Suprapubic skin (tissue), 4 donors: Measurements from ENCODE around the gene GUCY1A1. TPM values are rescaled to one million over a fixed set of nuclear protein-coding genes. Genes with fewer than 3 reads are reported as not detected.
A peak's percentile ranks its signal among the peaks of the same experiment; 100 is the strongest.

Experiments
- DNase-seq, 2 donors: peaks; one replicate each; pipeline ENCODE4 v3.0.0-alpha.2; 2019; ENCODE audit warnings: low spot score in 2 of 2
- H3K27ac ChIP-seq: fragments of 200-600 bp; sonication (generic); one replicate; pipeline ENCODE4 v1.5.1; 2019
- H3K27me3 ChIP-seq: fragments of 200-600 bp; sonication (generic); one replicate; pipeline ENCODE4 v1.5.1; 2019
- H3K36me3 ChIP-seq: fragments of 200-600 bp; sonication (generic); one replicate; pipeline ENCODE4 v1.5.1; 2019
- H3K4me1 ChIP-seq: fragments of 200-600 bp; sonication (generic); one replicate; pipeline ENCODE4 v1.5.1; 2019
- H3K4me3 ChIP-seq: fragments of 200-600 bp; sonication (generic); one replicate; pipeline ENCODE4 v1.5.1; 2019; ENCODE audit warnings: mild to moderate bottlenecking
- H3K9me3 ChIP-seq: fragments of 200-600 bp; sonication (generic); one replicate; pipeline ENCODE4 v1.5.1; 2019
- CTCF ChIP-seq, 2 donors: fragments of 200-600 bp in 1 of 2; fragments of 450-650 bp in 1 of 2; sonication (generic) in 1 of 2; IDR thresholded peaks; one replicate each; pipeline ENCODE4 v1.5.1; 2016 to 2019; ENCODE audit warnings: antibody characterized with exemption in 2 of 2, mild to moderate bottlenecking in 1 of 2, moderate library complexity in 1 of 2
- EP300 ChIP-seq: sonication (generic); formaldehyde crosslinking; IDR thresholded peaks from one replicate; pipeline ENCODE4 v1.6.1; 2017; ENCODE audit warnings: antibody characterized with exemption
- POLR2A ChIP-seq, 2 donors: fragments of 450-650 bp; IDR thresholded peaks; one replicate each; pipeline ENCODE4 v1.6.1; 2017; ENCODE audit warnings: antibody characterized with exemption in 2 of 2, mild to moderate bottlenecking in 2 of 2, moderate library complexity in 2 of 2
- POLR2AphosphoS5 ChIP-seq, 3 donors: sonication (generic); formaldehyde crosslinking; IDR thresholded peaks; one replicate each; pipeline ENCODE4 v1.6.1; 2017; ENCODE audit warnings: antibody characterized with exemption in 3 of 3
- WGBS: methylation state at CpG from one replicate; pipeline ENCODE4 v1.1.5; 2018; 5-methylcytosine and 5-hydroxymethylcytosine counted together
- total RNA-seq, 4 donors: library from RNA; depleted of rRNA; stranded (reverse); fragments of >200 nt; gene quantifications; one replicate each; pipeline ENCODE4 v1.1.0, GENCODE V29; 2016

GUCY1A1 gene
- total RNA-seq, 4 donors from 2014 or later, result 5.1 to 15.3 (median 8.9) TPM

- 36% methylated on average over 4 of the region's 4 CpGs for WGBS
Observed at GRCh38 chr4:155676430-155676825, 9.8 kb downstream of the GUCY1A1 start.

DNA sequence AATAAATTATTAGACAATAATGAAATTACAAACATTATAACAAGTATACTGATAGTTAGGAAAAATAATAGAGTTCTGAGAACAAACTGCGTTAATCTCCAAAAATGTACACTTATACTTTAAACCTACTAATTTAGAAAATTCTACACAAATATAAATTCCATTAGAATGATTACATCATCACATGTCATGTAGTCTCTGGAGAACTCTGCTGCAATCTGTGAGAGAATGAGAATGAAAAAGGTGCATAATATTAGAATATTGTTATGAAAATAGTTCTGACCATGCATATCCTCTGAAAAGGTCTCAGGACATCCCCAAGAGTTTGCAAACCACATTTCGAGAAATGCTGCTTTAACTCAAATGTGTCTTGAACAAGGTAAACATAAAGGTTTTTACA, 11.4 kb downstream of the GUCY1A1 start:
- H3K4me1 ChIP-seq, result peaks cover 14% of the 10 kb centered on the region
- H3K27ac ChIP-seq, result no peak overlapping the region
- no peaks in the 10 kb centered on the region for H3K27me3 ChIP-seq
- TF ChIP-seq POLR2AphosphoS5 (IDR thresholded peaks at IDR 0.05) (no peak), CTCF (IDR thresholded peaks at IDR 0.05) (no peak), EP300 (no peak), POLR2A (IDR thresholded peaks at IDR 0.05) (no peak)
- WGBS, result 93% methylated on average over 2 of the region's 2 CpGs
- no peak for DNase-seq
- no peaks in the 10 kb centered on the region for H3K9me3 ChIP-seq
- H3K36me3 ChIP-seq, result no peaks in the 10 kb centered on the region
- H3K4me3 ChIP-seq, result no peak overlapping the region

More at GRCh38 chr4:155676430-155676825, 9.8 kb downstream of the GUCY1A1 start:
- TF ChIP-seq POLR2AphosphoS5 (IDR thresholded peaks at IDR 0.05) (no peak), POLR2A (IDR thresholded peaks at IDR 0.05) (no peak), EP300 (no peak), CTCF (IDR thresholded peaks at IDR 0.05) (no peak)
- H3K27ac ChIP-seq, result no peak overlapping the region
- peaks cover 14% of the 10 kb centered on the region for H3K4me1 ChIP-seq
- no peaks in the 10 kb centered on the region for H3K27me3 ChIP-seq
- no peaks in the 10 kb centered on the region for H3K36me3 ChIP-seq
- no peaks in the 10 kb centered on the region for H3K9me3 ChIP-seq
- no peak for DNase-seq
- peak overlapping the region; percentile 6 for H3K4me3 ChIP-seq

DNA sequence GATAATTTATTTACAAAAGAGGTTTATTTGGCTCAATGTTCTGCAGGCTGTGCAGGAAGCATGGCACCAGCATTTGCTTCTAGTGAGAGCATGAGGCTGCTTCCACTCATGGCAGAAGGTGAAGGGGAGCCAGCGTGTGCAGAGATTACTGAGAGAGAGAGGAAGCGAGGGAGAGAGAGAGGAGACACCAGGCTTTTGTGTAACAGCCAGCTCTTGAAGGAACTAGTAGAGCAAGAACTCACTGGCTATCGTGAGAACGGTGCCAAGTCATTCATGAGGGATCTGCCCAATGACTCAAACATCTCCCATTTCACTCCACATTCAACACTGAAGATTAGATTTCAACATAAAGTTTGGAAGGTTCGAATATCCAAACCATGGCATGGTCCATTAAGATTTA, 12.7 kb downstream of the GUCY1A1 start:
- Histone ChIP-seq H3K9me3 (no peaks in the 10 kb centered on the region), H3K36me3 (no peaks in the 10 kb centered on the region), H3K4me1 (peaks cover 14% of the 10 kb centered on the region), H3K27ac (no peak overlapping the region), H3K4me3 (no peak overlapping the region), H3K27me3 (no peaks in the 10 kb centered on the region)
- WGBS, result 50% methylated on average over 5 of the region's 5 CpGs
- TF ChIP-seq POLR2A (IDR thresholded peaks at IDR 0.05) (no peak), CTCF (IDR thresholded peaks at IDR 0.05) (no peak), EP300 (no peak), POLR2AphosphoS5 (IDR thresholded peaks at IDR 0.05) (no peak)
- peak in 1 of 2 donors; percentile 57 for DNase-seq

- no peaks in the 10 kb centered on the region for H3K4me1 ChIP-seq
- no peak overlapping the region for H3K4me3 ChIP-seq
- no peak for DNase-seq
- H3K9me3 ChIP-seq, result no peaks in the 10 kb centered on the region
- H3K27me3 ChIP-seq, result no peaks in the 10 kb centered on the region
- no peaks in the 10 kb centered on the region for H3K36me3 ChIP-seq
- no peak for TF ChIP-seq EP300
- no peak for TF ChIP-seq POLR2AphosphoS5 (IDR thresholded peaks at IDR 0.05)
- TF ChIP-seq POLR2A (IDR thresholded peaks at IDR 0.05), result no peak
- TF ChIP-seq CTCF (IDR thresholded peaks at IDR 0.05), result no peak
- H3K27ac ChIP-seq, result no peak overlapping the region
- WGBS, result 64% methylated on average over 3 of the region's 3 CpGs
Observed at GRCh38 chr4:155681886-155682285, 15.2 kb downstream of the GUCY1A1 start.

DNA sequence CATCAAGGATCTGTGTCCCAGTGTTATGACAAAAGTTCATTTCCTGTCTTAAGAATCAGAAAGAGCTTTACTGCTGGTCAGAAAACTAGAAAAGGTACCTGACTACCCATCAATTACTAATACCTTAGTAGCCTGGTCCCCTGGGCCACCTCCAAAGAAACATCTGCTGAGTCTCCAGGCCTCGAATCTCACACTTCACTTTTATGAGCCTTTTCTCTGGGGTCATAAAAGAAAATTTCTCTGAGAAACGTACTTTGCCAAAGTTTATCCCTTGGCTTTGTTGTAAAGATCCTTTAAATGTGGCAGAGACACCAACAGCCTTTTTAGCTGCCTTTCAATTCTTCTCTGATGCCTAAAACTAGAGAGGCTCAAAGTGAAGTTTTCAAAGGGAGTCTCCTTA, 17.8 kb downstream of the GUCY1A1 start:
- H3K36me3 ChIP-seq, result no peaks in the 10 kb centered on the region
- no peaks in the 10 kb centered on the region for H3K9me3 ChIP-seq
- no peaks in the 10 kb centered on the region for H3K27me3 ChIP-seq
- no peak overlapping the region for H3K4me3 ChIP-seq
- no peak for TF ChIP-seq POLR2AphosphoS5 (IDR thresholded peaks at IDR 0.05)
- TF ChIP-seq EP300, result no peak
- TF ChIP-seq CTCF (IDR thresholded peaks at IDR 0.05), result no peak
- no peak for TF ChIP-seq POLR2A (IDR thresholded peaks at IDR 0.05)
- H3K27ac ChIP-seq, result no peak overlapping the region
- WGBS, result 53% methylated on average over 2 of the region's 2 CpGs
- H3K4me1 ChIP-seq, result no peaks in the 10 kb centered on the region
- DNase-seq, result no peak
